GM23338 (cell line): ENCODE results near the gene TAS2R1. TPM values are rescaled to one million over a fixed set of nuclear protein-coding genes. Genes with fewer than 3 reads are reported as not detected.

Experiments used
- ATAC-seq: fragments of 200-7000 bp; cut with Tn5 transposase; 3 replicates; pipeline ENCODE4 v1.9.1; 2020
- DNase-seq: peaks from one replicate; pipeline ENCODE4 v3.0.0-alpha.2; 2015; ENCODE audit warnings: low spot score
- H2AFZ ChIP-seq: fragments of 200-600 bp; sonication (generic); 2 replicates; pipeline ENCODE4 v1.8.0; 2016; ENCODE audit warnings: antibody characterized with exemption, mild to moderate bottlenecking, moderate library complexity
- H3F3A ChIP-seq: fragments of 200-600 bp; sonication (generic); replicated peaks from 2 replicates; pipeline ENCODE4 v1.8.0; 2017; ENCODE audit warnings: antibody characterized with exemption, mixed run types, low read depth
- H3K27ac ChIP-seq: fragments of 200-600 bp; sonication (generic); 2 replicates; pipeline ENCODE4 v1.6.1; 2016; ENCODE audit warnings: low read depth
- H3K27me3 ChIP-seq: fragments of 200-600 bp; sonication (generic); 2 replicates; pipeline ENCODE4 v1.8.0; 2016; ENCODE audit warnings: mild to moderate bottlenecking, mixed run types, moderate library complexity; ENCODE audit not compliant: insufficient read depth
- H3K36me3 ChIP-seq: fragments of 200-600 bp; sonication (generic); 2 replicates; pipeline ENCODE4 v1.8.0; 2016; ENCODE audit warnings: mild to moderate bottlenecking; ENCODE audit not compliant: insufficient read depth
- H3K4me1 ChIP-seq: fragments of 200-600 bp; sonication (generic); 2 replicates; pipeline ENCODE4 v1.8.0; 2016; ENCODE audit warnings: mild to moderate bottlenecking, moderate library complexity; ENCODE audit not compliant: insufficient read depth
- H3K4me2 ChIP-seq: fragments of 200-600 bp; sonication (generic); 2 replicates; pipeline ENCODE4 v1.7.1; 2017; ENCODE audit warnings: mixed run types
- H3K4me3 ChIP-seq: fragments of 200-600 bp; sonication (generic); 2 replicates; pipeline ENCODE4 v1.6.1; 2016; ENCODE audit warnings: mixed run types
- H3K79me2 ChIP-seq: fragments of 200-600 bp; sonication (generic); replicated peaks from 2 replicates; pipeline ENCODE4 v1.8.0; 2017; ENCODE audit warnings: mild to moderate bottlenecking; ENCODE audit not compliant: insufficient read depth
- H3K9me2 ChIP-seq: fragments of 200-600 bp; sonication (generic); 2 replicates; pipeline ENCODE4 v1.8.0; 2017; ENCODE audit not compliant: insufficient read depth
- H4K20me1 ChIP-seq: fragments of 200-600 bp; sonication (generic); replicated peaks from 2 replicates; pipeline ENCODE4 v1.8.0; 2017; ENCODE audit warnings: mild to moderate bottlenecking; ENCODE audit not compliant: insufficient read depth
- H3K27ac Mint-ChIP-seq: 2 replicates; pipeline ENCODE4 v1.8.0; 2020; ENCODE audit warnings: inconsistent platforms, mild to moderate bottlenecking, moderate library complexity, mixed read lengths
- H3K27me3 Mint-ChIP-seq: 3 replicates; pipeline ENCODE4 v1.8.0; 2022; ENCODE audit warnings: low read depth, mild to moderate bottlenecking, moderate library complexity, mixed read lengths, inconsistent platforms; ENCODE audit not compliant: insufficient read depth, poor library complexity
- H3K36me3 Mint-ChIP-seq: 3 replicates; pipeline ENCODE4 v1.8.0; 2021; ENCODE audit warnings: low read depth, mild to moderate bottlenecking, inconsistent platforms, moderate library complexity, mixed read lengths
- H3K4me1 Mint-ChIP-seq: 3 replicates; pipeline ENCODE4 v1.8.0; 2020; ENCODE audit warnings: mild to moderate bottlenecking, inconsistent platforms, mixed read lengths
- H3K4me3 Mint-ChIP-seq: 3 replicates; pipeline ENCODE4 v1.8.0; 2021; ENCODE audit warnings: moderate library complexity, mild to moderate bottlenecking, inconsistent platforms, mixed read lengths
- H3K9me3 Mint-ChIP-seq: 3 replicates; pipeline ENCODE4 v1.8.0; 2020; ENCODE audit warnings: moderate library complexity, mild to moderate bottlenecking, inconsistent platforms, mixed read lengths
- NANOG ChIP-seq: IDR thresholded peaks from 2 replicates; pipeline ENCODE4 v1.6.1; 2016; ENCODE audit warnings: antibody characterized with exemption, borderline replicate concordance
- polyA plus RNA-seq: library from polyadenylated mRNA; unstranded; fragments of >200 nt; fragmentation: Nextera tagmentation; extraction: Ambion mirVana; gene quantifications from 2 replicates; pipeline ENCODE4 v1.2.1, GENCODE V29; 2016
- total RNA-seq: library from RNA; depleted of rRNA; stranded (reverse); fragments of >200 nt; shearing (Covaris generic); gene quantifications from 2 replicates; pipeline ENCODE4 v1.2.3, GENCODE V29; 2014
- TF ChIP-seq, protein P1 (sequence below): fragments of 250-450 bp; sonication (Bioruptor Pico); IDR thresholded peaks from 2 replicates; pipeline ENCODE4 v1.5.0; 2020; ENCODE audit warnings: mild to moderate bottlenecking, moderate library complexity
- TF ChIP-seq, protein P2 (sequence below): IDR thresholded peaks from one replicate; pipeline ENCODE4 v1.6.1; 2018; ENCODE audit warnings: antibody characterized with exemption; ENCODE audit not compliant: unreplicated experiment

TAS2R1 gene
- total and polyA plus RNA-seq, 2 experiments from 2014 or later, result 0.19 TPM; not detected in 1

DNA sequence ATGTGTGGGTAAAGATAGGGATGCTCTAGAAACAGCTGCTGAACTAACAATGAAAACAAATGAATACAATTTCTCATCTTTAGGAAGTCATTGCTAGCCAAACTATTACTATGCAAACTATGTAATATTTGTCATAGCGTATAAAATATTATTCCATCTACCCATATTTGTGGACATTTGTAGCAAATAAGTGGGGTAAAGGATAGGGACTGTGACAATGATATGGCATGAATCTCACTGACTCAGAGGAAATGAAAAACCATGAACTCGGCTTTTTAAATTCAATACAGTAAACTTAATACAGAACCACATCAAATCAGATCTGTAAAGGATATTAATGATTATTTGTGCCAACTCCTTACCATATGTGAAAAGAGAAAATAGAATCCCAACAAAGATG lies 16.7 kb upstream of the TAS2R1 start (continued):
- TF ChIP-seq, protein P1, sequence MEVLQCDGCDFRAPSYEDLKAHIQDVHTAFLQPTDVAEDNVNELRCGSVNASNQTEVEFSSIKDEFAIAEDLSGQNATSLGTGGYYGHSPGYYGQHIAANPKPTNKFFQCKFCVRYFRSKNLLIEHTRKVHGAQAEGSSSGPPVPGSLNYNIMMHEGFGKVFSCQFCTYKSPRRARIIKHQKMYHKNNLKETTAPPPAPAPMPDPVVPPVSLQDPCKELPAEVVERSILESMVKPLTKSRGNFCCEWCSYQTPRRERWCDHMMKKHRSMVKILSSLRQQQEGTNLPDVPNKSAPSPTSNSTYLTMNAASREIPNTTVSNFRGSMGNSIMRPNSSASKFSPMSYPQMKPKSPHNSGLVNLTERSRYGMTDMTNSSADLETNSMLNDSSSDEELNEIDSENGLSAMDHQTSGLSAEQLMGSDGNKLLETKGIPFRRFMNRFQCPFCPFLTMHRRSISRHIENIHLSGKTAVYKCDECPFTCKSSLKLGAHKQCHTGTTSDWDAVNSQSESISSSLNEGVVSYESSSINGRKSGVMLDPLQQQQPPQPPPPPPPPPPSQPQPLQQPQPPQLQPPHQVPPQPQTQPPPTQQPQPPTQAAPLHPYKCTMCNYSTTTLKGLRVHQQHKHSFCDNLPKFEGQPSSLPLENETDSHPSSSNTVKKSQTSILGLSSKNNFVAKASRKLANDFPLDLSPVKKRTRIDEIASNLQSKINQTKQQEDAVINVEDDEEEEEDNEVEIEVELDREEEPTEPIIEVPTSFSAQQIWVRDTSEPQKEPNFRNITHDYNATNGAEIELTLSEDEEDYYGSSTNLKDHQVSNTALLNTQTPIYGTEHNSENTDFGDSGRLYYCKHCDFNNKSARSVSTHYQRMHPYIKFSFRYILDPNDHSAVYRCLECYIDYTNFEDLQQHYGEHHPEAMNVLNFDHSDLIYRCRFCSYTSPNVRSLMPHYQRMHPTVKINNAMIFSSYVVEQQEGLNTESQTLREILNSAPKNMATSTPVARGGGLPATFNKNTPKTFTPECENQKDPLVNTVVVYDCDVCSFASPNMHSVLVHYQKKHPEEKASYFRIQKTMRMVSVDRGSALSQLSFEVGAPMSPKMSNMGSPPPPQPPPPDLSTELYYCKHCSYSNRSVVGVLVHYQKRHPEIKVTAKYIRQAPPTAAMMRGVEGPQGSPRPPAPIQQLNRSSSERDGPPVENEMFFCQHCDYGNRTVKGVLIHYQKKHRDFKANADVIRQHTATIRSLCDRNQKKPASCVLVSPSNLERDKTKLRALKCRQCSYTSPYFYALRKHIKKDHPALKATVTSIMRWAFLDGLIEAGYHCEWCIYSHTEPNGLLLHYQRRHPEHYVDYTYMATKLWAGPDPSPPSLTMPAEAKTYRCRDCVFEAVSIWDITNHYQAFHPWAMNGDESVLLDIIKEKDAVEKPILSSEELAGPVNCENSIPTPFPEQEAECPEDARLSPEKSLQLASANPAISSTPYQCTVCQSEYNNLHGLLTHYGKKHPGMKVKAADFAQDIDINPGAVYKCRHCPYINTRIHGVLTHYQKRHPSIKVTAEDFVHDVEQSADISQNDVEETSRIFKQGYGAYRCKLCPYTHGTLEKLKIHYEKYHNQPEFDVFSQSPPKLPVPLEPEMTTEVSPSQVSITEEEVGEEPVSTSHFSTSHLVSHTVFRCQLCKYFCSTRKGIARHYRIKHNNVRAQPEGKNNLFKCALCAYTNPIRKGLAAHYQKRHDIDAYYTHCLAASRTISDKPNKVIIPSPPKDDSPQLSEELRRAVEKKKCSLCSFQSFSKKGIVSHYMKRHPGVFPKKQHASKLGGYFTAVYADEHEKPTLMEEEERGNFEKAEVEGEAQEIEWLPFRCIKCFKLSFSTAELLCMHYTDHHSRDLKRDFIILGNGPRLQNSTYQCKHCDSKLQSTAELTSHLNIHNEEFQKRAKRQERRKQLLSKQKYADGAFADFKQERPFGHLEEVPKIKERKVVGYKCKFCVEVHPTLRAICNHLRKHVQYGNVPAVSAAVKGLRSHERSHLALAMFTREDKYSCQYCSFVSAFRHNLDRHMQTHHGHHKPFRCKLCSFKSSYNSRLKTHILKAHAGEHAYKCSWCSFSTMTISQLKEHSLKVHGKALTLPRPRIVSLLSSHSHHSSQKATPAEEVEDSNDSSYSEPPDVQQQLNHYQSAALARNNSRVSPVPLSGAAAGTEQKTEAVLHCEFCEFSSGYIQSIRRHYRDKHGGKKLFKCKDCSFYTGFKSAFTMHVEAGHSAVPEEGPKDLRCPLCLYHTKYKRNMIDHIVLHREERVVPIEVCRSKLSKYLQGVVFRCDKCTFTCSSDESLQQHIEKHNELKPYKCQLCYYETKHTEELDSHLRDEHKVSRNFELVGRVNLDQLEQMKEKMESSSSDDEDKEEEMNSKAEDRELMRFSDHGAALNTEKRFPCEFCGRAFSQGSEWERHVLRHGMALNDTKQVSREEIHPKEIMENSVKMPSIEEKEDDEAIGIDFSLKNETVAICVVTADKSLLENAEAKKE, result no peak

DNA sequence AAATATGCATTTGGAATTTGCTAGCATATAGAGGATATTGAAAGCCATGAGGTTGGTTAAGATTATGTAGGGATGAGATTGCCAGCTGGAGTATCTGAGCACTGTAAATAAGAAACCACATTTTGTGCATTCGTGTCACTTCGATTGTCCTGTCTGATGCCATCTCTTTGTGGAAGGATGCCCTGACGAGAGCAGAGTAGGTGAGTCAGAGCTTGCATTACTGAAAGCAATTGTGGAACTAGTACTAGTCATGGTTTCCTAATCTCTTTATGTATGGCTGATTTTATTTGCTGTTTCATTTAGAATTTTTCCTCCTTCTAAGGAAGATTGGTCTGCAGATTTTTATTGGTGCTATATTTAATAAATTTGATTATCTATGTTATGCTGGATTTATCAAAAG lies 14.5 kb upstream of the TAS2R1 start:
- Mint-ChIP-seq H3K27me3 (no peaks in the 10 kb centered on the region), H3K36me3 (no peaks in the 10 kb centered on the region), H3K4me3 (no peak overlapping the region), H3K27ac (no peak overlapping the region), H3K9me3 (no peaks in the 10 kb centered on the region), H3K4me1 (no peaks in the 10 kb centered on the region)
- H3K27me3 ChIP-seq, result no peaks in the 10 kb centered on the region
- H4K20me1 ChIP-seq, result no peaks in the 10 kb centered on the region
- 0 out of 2 replicates have a peak, but pooled peaks cover 5% of the 10 kb centered on the region for H3K9me2 ChIP-seq
- H3K79me2 ChIP-seq, result no peaks in the 10 kb centered on the region
- no peak overlapping the region for H3K27ac ChIP-seq
- H3F3A ChIP-seq, result no peaks in the 10 kb centered on the region
- H3K4me1 ChIP-seq, result peaks cover 3% of the 10 kb centered on the region; the same call in 1 of the 2 replicates
- no peak overlapping the region for H2AFZ ChIP-seq
- no peak overlapping the region for H3K4me2 ChIP-seq
- no peak for DNase-seq
- H3K4me3 ChIP-seq, result no peak overlapping the region
- no peak for ATAC-seq
- TF ChIP-seq, protein P2, sequence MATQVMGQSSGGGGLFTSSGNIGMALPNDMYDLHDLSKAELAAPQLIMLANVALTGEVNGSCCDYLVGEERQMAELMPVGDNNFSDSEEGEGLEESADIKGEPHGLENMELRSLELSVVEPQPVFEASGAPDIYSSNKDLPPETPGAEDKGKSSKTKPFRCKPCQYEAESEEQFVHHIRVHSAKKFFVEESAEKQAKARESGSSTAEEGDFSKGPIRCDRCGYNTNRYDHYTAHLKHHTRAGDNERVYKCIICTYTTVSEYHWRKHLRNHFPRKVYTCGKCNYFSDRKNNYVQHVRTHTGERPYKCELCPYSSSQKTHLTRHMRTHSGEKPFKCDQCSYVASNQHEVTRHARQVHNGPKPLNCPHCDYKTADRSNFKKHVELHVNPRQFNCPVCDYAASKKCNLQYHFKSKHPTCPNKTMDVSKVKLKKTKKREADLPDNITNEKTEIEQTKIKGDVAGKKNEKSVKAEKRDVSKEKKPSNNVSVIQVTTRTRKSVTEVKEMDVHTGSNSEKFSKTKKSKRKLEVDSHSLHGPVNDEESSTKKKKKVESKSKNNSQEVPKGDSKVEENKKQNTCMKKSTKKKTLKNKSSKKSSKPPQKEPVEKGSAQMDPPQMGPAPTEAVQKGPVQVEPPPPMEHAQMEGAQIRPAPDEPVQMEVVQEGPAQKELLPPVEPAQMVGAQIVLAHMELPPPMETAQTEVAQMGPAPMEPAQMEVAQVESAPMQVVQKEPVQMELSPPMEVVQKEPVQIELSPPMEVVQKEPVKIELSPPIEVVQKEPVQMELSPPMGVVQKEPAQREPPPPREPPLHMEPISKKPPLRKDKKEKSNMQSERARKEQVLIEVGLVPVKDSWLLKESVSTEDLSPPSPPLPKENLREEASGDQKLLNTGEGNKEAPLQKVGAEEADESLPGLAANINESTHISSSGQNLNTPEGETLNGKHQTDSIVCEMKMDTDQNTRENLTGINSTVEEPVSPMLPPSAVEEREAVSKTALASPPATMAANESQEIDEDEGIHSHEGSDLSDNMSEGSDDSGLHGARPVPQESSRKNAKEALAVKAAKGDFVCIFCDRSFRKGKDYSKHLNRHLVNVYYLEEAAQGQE, result no peak
- TF ChIP-seq NANOG, result no peak
- no peaks in the 10 kb centered on the region for H3K36me3 ChIP-seq
